Neural cell (in vitro differentiated cells): ENCODE data around the gene ATG14. TPM values are rescaled to one million over a fixed set of nuclear protein-coding genes. Genes with fewer than 3 reads are reported as not detected.

ENCODE experiments used
- H2AFZ ChIP-seq: fragments of 200-600, 300-800 bp; sonication (generic), shearing (Covaris generic); 2 replicates; pipeline ENCODE4 v1.6.0; 2014; ENCODE audit warnings: low read depth, mild to moderate bottlenecking, antibody characterized with exemption, low read length, moderate library complexity
- H3F3A ChIP-seq: fragments of 200-600 bp; shearing (Covaris generic); 2 replicates; pipeline ENCODE4 v1.6.1; 2016; ENCODE audit warnings: mild to moderate bottlenecking, moderate library complexity, mixed read lengths, antibody characterized with exemption, low read length; ENCODE audit not compliant: insufficient read depth, poor library complexity, severe bottlenecking
- H3K27ac ChIP-seq: fragments of 200-600, 300-800 bp; sonication (generic), shearing (Covaris generic); 2 replicates; pipeline ENCODE4 v1.5.1; 2014; ENCODE audit warnings: mild to moderate bottlenecking, low read length, moderate library complexity
- H3K27me3 ChIP-seq: fragments of 300-800, 200-600 bp; sonication (generic), shearing (Covaris generic); 2 replicates; pipeline ENCODE4 v1.6.0; 2014; ENCODE audit warnings: mild to moderate bottlenecking, low read depth, low read length, moderate library complexity; ENCODE audit not compliant: insufficient read depth
- H3K36me3 ChIP-seq: fragments of 300-800, 200-600 bp; sonication (generic), shearing (Covaris generic); 2 replicates; pipeline ENCODE4 v1.5.1; 2014; ENCODE audit warnings: mild to moderate bottlenecking, antibody characterized with exemption, low read length, moderate library complexity; ENCODE audit not compliant: insufficient read depth
- H3K4me2 ChIP-seq: fragments of 300-800, 200-600 bp; sonication (generic), shearing (Covaris generic); 2 replicates; pipeline ENCODE4 v1.6.0; 2014; ENCODE audit warnings: mild to moderate bottlenecking, low read length
- H3K4me3 ChIP-seq: fragments of 300-800, 200-600 bp; sonication (generic), shearing (Covaris generic); 2 replicates; pipeline ENCODE4 v1.5.1; 2014; ENCODE audit warnings: mild to moderate bottlenecking, low read length, moderate library complexity
- H3K79me2 ChIP-seq: fragments of 200-600 bp; shearing (Covaris generic); replicated peaks from 2 replicates; pipeline ENCODE4 v1.6.0; 2014; ENCODE audit warnings: mild to moderate bottlenecking, low read length, moderate library complexity; ENCODE audit not compliant: insufficient read depth
- H3K9ac ChIP-seq: fragments of 300-800, 200-600 bp; sonication (generic), shearing (Covaris generic); 2 replicates; pipeline ENCODE4 v1.6.1; 2016; ENCODE audit warnings: mild to moderate bottlenecking, low read length, mixed read lengths
- H3K9me2 ChIP-seq: fragments of 200-600 bp; shearing (Covaris generic); 2 replicates; pipeline ENCODE4 v1.6.1; 2016; ENCODE audit warnings: mild to moderate bottlenecking, low read length, mixed read lengths; ENCODE audit not compliant: insufficient read depth
- H3K9me3 ChIP-seq: fragments of 200-600, 300-800 bp; sonication (generic), shearing (Covaris generic); 2 replicates; pipeline ENCODE4 v1.6.1; 2016; ENCODE audit warnings: mild to moderate bottlenecking, mixed run types, low read length, moderate library complexity, mixed read lengths
- H4K20me1 ChIP-seq: fragments of 200-600 bp; shearing (Covaris generic); 2 replicates; pipeline ENCODE4 v1.6.1; 2016; ENCODE audit warnings: mild to moderate bottlenecking, mixed run types; ENCODE audit not compliant: insufficient read depth
- CTCF ChIP-seq: fragments of 450-650 bp; IDR thresholded peaks from 2 replicates; pipeline ENCODE4 v1.5.1; 2014; ENCODE audit warnings: antibody characterized with exemption, mild to moderate bottlenecking, moderate library complexity; ENCODE audit not compliant: poor library complexity, severe bottlenecking
- EP300 ChIP-seq: fragments of 450-650 bp; conservative IDR thresholded peaks from 2 replicates; pipeline ENCODE4 v1.6.1; 2014; ENCODE audit warnings: antibody characterized with exemption, mild to moderate bottlenecking, moderate library complexity; ENCODE audit not compliant: poor library complexity, severe bottlenecking
- EZH2 ChIP-seq: fragments of 200-600, 300-800 bp; shearing (Covaris generic), sonication (generic); IDR thresholded peaks from 2 replicates; pipeline ENCODE4 v1.6.1; 2014; ENCODE audit warnings: antibody characterized with exemption, low read length, borderline replicate concordance, mild to moderate bottlenecking; ENCODE audit not compliant: insufficient read depth, poor library complexity, severe bottlenecking
- MXI1 ChIP-seq: fragments of 450-650 bp; conservative IDR thresholded peaks from 2 replicates; pipeline ENCODE4 v1.6.1; 2014; ENCODE audit warnings: antibody characterized with exemption, mild to moderate bottlenecking; ENCODE audit not compliant: poor library complexity, severe bottlenecking
- POLR2AphosphoS5 ChIP-seq: IDR thresholded peaks from 2 replicates; pipeline ENCODE4 v1.6.1; 2012
- RAD21 ChIP-seq: fragments of 450-650 bp; conservative IDR thresholded peaks from 2 replicates; pipeline ENCODE4 v1.6.1; 2014; ENCODE audit warnings: antibody characterized with exemption, mild to moderate bottlenecking, moderate library complexity
- REST ChIP-seq: IDR thresholded peaks from 2 replicates; pipeline ENCODE4 v1.6.1; 2012; ENCODE audit warnings: borderline replicate concordance
- SMC3 ChIP-seq: fragments of 450-650 bp; conservative IDR thresholded peaks from 2 replicates; pipeline ENCODE4 v1.6.1; 2014; ENCODE audit warnings: antibody characterized with exemption, mild to moderate bottlenecking, moderate library complexity; ENCODE audit not compliant: poor library complexity
- TAF1 ChIP-seq: IDR thresholded peaks from 2 replicates; pipeline ENCODE4 v1.6.1; 2012; ENCODE audit warnings: low read depth
- polyA plus RNA-seq: library from polyadenylated mRNA; depleted of rRNA; stranded (reverse); fragments of >200 nt; gene quantifications from 2 replicates; pipeline ENCODE4 v1.2.3, GENCODE V29; 2014

The ATG14 gene
- polyA plus RNA-seq, 1 donor from 2014 or later, result 28.2 TPM

DNA sequence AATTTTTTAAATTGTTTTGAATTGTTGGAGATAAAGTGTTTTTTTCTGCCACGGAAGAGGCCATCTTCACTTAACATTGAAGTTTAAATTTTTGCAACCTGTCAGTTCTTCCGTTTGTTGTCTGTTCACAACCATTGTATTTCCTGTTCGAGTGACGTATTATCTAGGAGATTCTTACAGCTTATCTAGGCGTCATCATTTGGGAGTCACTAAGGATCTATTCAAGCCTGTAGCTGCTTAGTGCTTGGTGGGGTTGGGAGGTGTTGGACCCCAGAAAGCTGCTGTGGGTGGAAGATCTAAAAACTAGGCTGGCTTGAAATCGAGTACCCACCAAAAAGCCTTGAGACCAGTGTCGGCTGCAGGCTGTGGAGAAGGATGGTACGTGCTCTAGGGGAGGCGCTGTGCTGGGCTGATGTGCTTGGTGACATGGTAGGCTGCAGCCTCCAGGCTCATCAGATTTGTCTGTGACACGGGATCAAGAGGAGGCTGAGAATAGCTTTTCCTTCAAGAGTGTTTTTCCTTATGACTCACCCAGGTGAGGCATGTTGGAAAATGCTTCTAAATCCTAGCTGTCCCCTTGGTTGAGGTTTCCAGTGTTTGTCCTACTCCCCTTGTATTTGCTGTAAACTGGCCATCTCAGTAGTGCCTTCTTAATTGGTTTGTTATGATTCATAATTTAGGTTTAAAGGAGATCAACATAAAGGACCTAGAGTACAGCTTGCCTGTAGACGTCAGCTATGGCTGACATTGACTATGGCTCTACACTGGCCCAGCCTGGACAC is 57.8 kb downstream of the ATG14 start:
- no peak overlapping the region for H3K27ac ChIP-seq

GRCh38 chr14:55352201-55352600 is 59.4 kb downstream of the ATG14 start:
- Histone ChIP-seq H2AFZ (no peak overlapping the region), H4K20me1 (no peaks in the 10 kb centered on the region), H3K9me2 (no peaks in the 10 kb centered on the region), H3K27me3 (no peaks in the 10 kb centered on the region), H3F3A (no peaks in the 10 kb centered on the region), H3K9me3 (no peaks in the 10 kb centered on the region), H3K79me2 (no peaks in the 10 kb centered on the region), H3K4me2 (no peak overlapping the region), H3K4me3 (no peak overlapping the region), H3K36me3 (no peaks in the 10 kb centered on the region), H3K27ac (no peak overlapping the region), H3K9ac (no peak overlapping the region)
- no peak for TF ChIP-seq SMC3
- TF ChIP-seq MXI1, result no peak

More for the DNA sequence above, 57.8 kb downstream of the ATG14 start:
- H3K9me2 ChIP-seq, result no peaks in the 10 kb centered on the region
- no peaks in the 10 kb centered on the region for H3F3A ChIP-seq
- H3K9me3 ChIP-seq, result no peaks in the 10 kb centered on the region
- H4K20me1 ChIP-seq, result no peaks in the 10 kb centered on the region
- no peaks in the 10 kb centered on the region for H3K27me3 ChIP-seq
- no peaks in the 10 kb centered on the region for H3K79me2 ChIP-seq
- H3K4me3 ChIP-seq, result no peak overlapping the region
- H2AFZ ChIP-seq, result no peak overlapping the region
- no peaks in the 10 kb centered on the region for H3K36me3 ChIP-seq
- TF ChIP-seq CTCF (no peak), TAF1 (no peak), SMC3 (no peak), EP300 (no peak), EZH2 (no peak), POLR2AphosphoS5 (no peak), MXI1 (no peak), REST (no peak), RAD21 (no peak)
- no peak overlapping the region for H3K9ac ChIP-seq
- H3K4me2 ChIP-seq, result no peak overlapping the region
